Subcutaneous adipose tissue (tissue), 4 donors: ENCODE results near the gene AGAP3. TPM values are rescaled to one million over a fixed set of nuclear protein-coding genes. Genes with fewer than 3 reads are reported as not detected.

ENCODE experiments used
- CTCF ChIP-seq: fragments of 450-650 bp; IDR thresholded peaks from one replicate; pipeline ENCODE4 v1.5.1; 2016; ENCODE audit warnings: low read depth, mild to moderate bottlenecking, control low read depth, antibody characterized with exemption, moderate library complexity
- total RNA-seq, 4 donors: library from RNA; depleted of rRNA; stranded (reverse); fragments of >200 nt; gene quantifications; one replicate each; pipeline ENCODE4 v1.1.0, GENCODE V29; 2016

The AGAP3 gene
- total RNA-seq, 4 donors from 2014 or later: 54.4 to 86.7 (median 62.7) TPM

- TF ChIP-seq CTCF: no peak
Observed at GRCh38 chr7:151125470-151125845, 39.2 kb downstream of the AGAP3 start.

DNA sequence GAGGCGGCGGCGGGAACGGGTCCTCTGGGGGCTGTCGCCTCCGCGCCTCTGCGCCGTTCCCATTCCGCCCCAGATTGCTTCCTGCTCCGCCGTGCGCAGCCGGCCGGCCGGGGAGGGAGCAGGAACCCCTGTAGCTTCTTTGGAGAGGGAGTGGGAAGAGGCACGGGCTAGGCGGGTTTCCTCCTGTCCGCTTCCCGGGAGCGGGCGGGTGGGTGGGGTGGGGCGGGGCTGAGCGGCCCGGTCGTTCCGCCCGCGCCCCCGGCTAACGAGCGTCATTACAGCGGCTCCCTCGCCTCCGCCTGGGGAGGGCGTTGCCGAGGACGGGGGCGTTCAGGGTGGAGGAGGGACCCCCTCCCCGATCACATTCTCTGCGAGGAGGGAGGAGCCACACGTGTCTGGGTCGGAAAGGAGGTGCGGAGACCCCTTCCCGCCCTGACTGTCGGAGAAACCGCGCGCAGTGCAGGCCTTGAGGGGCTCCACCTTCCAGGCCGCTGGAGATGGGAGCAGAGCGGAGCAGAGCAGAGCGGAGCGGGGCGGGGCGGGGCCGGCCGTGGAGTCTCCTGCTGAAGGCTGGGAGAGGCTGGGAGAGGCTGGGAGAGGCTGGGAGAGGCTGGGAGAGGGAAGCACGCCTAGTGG lies 39.7 kb downstream of the AGAP3 start:
- no peak for TF ChIP-seq CTCF

GRCh38 chr7:151126491-151127137 lies 40.3 kb downstream of the AGAP3 start:
- TF ChIP-seq CTCF: no peak

DNA sequence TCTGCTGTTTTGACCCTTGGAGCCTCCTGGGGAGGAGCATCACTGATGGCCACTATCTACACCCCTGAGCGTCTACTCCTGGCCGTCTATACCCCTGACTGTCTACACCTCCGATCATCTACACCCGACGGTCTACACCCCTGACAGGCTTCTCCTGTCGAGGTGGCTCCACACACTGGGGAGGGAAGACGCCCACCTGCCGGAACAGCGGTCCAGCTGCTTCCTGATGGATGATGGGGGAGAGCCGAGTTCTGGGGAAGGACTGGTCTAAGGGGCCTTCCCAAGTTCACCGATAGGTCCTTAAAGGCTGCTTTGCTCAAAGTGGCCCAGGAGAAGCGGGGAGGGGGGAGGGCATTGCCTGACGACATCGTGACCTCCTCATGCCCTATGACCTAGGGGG lies 41.9 kb downstream of the AGAP3 start:
- TF ChIP-seq CTCF: no peak

GRCh38 chr7:151128716-151129115 lies 42.4 kb downstream of the AGAP3 start:
- no peak for TF ChIP-seq CTCF

DNA sequence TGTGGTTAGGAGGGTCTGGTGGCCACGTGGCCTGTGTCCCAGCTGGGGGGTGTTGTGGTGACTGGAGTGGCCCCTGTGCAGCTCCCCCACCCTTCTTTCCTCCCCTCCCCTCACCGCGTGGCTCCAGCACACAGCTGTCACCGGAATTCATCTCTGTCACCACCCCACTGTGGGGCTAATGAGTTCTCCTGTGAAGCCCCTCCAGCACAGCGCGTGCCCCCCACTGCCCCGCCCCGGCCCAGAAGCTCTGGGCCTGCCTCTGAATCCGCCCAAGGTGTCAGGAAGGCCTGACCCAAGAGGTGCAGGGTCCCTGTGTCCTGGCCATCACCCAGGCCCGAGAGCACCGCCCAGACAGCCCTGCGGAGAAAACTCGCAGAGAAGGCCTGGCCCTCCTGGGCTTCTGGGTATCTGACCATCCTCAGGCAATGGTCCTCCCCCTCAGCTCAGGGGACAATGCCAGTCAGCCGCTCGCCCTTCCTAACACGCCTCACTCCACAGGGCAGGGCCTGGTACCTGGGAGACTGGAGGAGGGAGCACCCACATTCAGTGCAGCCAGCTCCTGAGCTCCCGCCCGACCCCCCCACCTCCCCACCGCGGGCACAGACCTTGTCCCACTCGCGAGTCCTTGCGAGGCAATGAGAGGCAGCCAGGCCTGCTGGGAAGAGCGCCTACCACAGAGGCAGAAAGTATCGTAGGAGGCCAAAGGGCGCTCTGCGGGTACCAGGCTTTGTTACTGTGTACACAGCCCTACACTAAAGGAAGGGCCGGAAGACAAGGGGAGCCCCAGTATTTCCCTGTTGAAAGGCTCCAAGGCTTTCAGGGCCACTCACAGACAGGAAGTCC lies 43.1 kb downstream of the AGAP3 start:
- TF ChIP-seq CTCF: no peak

GRCh38 chr7:151129960-151130591 lies 43.8 kb downstream of the AGAP3 start:
- no peak for TF ChIP-seq CTCF
